T-helper 1 cell treated with Interleukin-12 subunit alpha and Interleukin-12 subunit beta and Interleukin-4 antibody, amounts not matched to agents 30 ng/mL and 1 ng/mL, for 36 hours (primary cell): ENCODE results near the gene HCFC1R1. TPM values are rescaled to one million over a fixed set of nuclear protein-coding genes. Genes with fewer than 3 reads are reported as not detected.

Experiments used
- intact Hi-C: fragments of 100-400 bp; cut with micrococcal nuclease; formaldehyde crosslinking; loops from one replicate; pipeline ENCODE4 v1.15.1; 2024
- total RNA-seq: library from RNA; stranded (reverse); gene quantifications from 2 replicates; pipeline ENCODE4 v1.2.3, GENCODE V29; 2022

Gene HCFC1R1
- total RNA-seq, 1 donor from 2014 or later = 27.9 TPM

GRCh38 chr16:3038896-3039295 is 15.2 kb upstream of the HCFC1R1 start:
- intact Hi-C loops = no loop called here

GRCh38 chr16:3038256-3038655 is 14.5 kb upstream of the HCFC1R1 start:
- intact Hi-C loops = no loop called here

GRCh38 chr16:3036726-3037315 is 13.1 kb upstream of the HCFC1R1 start, which contains the start of gene BICDL2:
BICDL2 (minus strand) TSS chr16:3036944; CDS start chr16:3035496, 1,448 bp downstream.
- intact Hi-C loops = no loop called here

- intact Hi-C loops = no loop called here
Measured at GRCh38 chr16:3035972-3036725, 12.4 kb upstream of the HCFC1R1 start.

GRCh38 chr16:3035289-3035971 is 11.7 kb upstream of the HCFC1R1 start:
- intact Hi-C loops = no loop called here

GRCh38 chr16:3032624-3033023 is 8.9 kb upstream of the HCFC1R1 start:
- intact Hi-C loops = no loop called here

GRCh38 chr16:3030222-3031212 is 6.8 kb upstream of the HCFC1R1 start:
- intact Hi-C loops = loop anchor here (1.0 to 2.0 kb wide), 3 partner anchors 14 to 136 kb away; no protein-coding TSS in a partner anchor

GRCh38 chr16:3029491-3030221 is 5.9 kb upstream of the HCFC1R1 start:
- intact Hi-C loops = loop anchor here (1.0 to 2.0 kb wide), 2 partner anchors 15 to 105 kb away; no protein-coding TSS in a partner anchor

- intact Hi-C loops = loop anchor here (1.0 kb wide), 3 partner anchors 9 to 105 kb away; partner anchors contain the start of gene TNFRSF12A
Measured at GRCh38 chr16:3028716-3029319, 5.1 kb upstream of the HCFC1R1 start.

- intact Hi-C loops = loop anchor here (1.0 kb wide), 2 partner anchors 8 to 25 kb away; partner anchors contain the start of gene TNFRSF12A
Measured at GRCh38 chr16:3027983-3028715, 4.4 kb upstream of the HCFC1R1 start.

- intact Hi-C loops = no loop called here
Measured at GRCh38 chr16:3027489-3027795, 3.7 kb upstream of the HCFC1R1 start.

- intact Hi-C loops = no loop called here
Measured at GRCh38 chr16:3026609-3027488, 3.1 kb upstream of the HCFC1R1 start.

- intact Hi-C loops = no loop called here
Measured at GRCh38 chr16:3026003-3026378, 2.2 kb upstream of the HCFC1R1 start.

- intact Hi-C loops = loop anchor here (2.0 kb wide), 1 partner anchor 257 kb away; the partner anchor contains the start of gene ZNF263
Measured at GRCh38 chr16:3025032-3026002, 1.6 kb upstream of the HCFC1R1 start.

GRCh38 chr16:3023415-3023668 is 400 bp downstream of the HCFC1R1 start:
- intact Hi-C loops = loop anchor here (5.0 kb wide), 4 partner anchors 34 to 976 kb away; partner anchors contain the start of genes FLYWCH1, NTHL1 and TSC2

- intact Hi-C loops = loop anchor here (5.0 kb wide), 4 partner anchors 34 to 976 kb away; partner anchors contain the start of genes FLYWCH1, NTHL1 and TSC2
Measured at GRCh38 chr16:3022684-3023414, 893 bp downstream of the HCFC1R1 start.
